Neural cell (in vitro differentiated cells): ENCODE results near the gene KCNA10. TPM values are rescaled to one million over a fixed set of nuclear protein-coding genes. Genes with fewer than 3 reads are reported as not detected.

Source experiments
- H2AFZ ChIP-seq: fragments of 200-600, 300-800 bp; sonication (generic), shearing (Covaris generic); 2 replicates; pipeline ENCODE4 v1.6.0; 2014; ENCODE audit warnings: low read depth, mild to moderate bottlenecking, antibody characterized with exemption, low read length, moderate library complexity
- H3F3A ChIP-seq: fragments of 200-600 bp; shearing (Covaris generic); 2 replicates; pipeline ENCODE4 v1.6.1; 2016; ENCODE audit warnings: mild to moderate bottlenecking, moderate library complexity, mixed read lengths, antibody characterized with exemption, low read length; ENCODE audit not compliant: insufficient read depth, poor library complexity, severe bottlenecking
- H3K27ac ChIP-seq: fragments of 200-600, 300-800 bp; sonication (generic), shearing (Covaris generic); 2 replicates; pipeline ENCODE4 v1.5.1; 2014; ENCODE audit warnings: mild to moderate bottlenecking, low read length, moderate library complexity
- H3K27me3 ChIP-seq: fragments of 300-800, 200-600 bp; sonication (generic), shearing (Covaris generic); 2 replicates; pipeline ENCODE4 v1.6.0; 2014; ENCODE audit warnings: mild to moderate bottlenecking, low read depth, low read length, moderate library complexity; ENCODE audit not compliant: insufficient read depth
- H3K36me3 ChIP-seq: fragments of 300-800, 200-600 bp; sonication (generic), shearing (Covaris generic); 2 replicates; pipeline ENCODE4 v1.5.1; 2014; ENCODE audit warnings: mild to moderate bottlenecking, antibody characterized with exemption, low read length, moderate library complexity; ENCODE audit not compliant: insufficient read depth
- H3K4me2 ChIP-seq: fragments of 300-800, 200-600 bp; sonication (generic), shearing (Covaris generic); 2 replicates; pipeline ENCODE4 v1.6.0; 2014; ENCODE audit warnings: mild to moderate bottlenecking, low read length
- H3K4me3 ChIP-seq: fragments of 300-800, 200-600 bp; sonication (generic), shearing (Covaris generic); 2 replicates; pipeline ENCODE4 v1.5.1; 2014; ENCODE audit warnings: mild to moderate bottlenecking, low read length, moderate library complexity
- H3K79me2 ChIP-seq: fragments of 200-600 bp; shearing (Covaris generic); replicated peaks from 2 replicates; pipeline ENCODE4 v1.6.0; 2014; ENCODE audit warnings: mild to moderate bottlenecking, low read length, moderate library complexity; ENCODE audit not compliant: insufficient read depth
- H3K9ac ChIP-seq: fragments of 300-800, 200-600 bp; sonication (generic), shearing (Covaris generic); 2 replicates; pipeline ENCODE4 v1.6.1; 2016; ENCODE audit warnings: mild to moderate bottlenecking, low read length, mixed read lengths
- H3K9me2 ChIP-seq: fragments of 200-600 bp; shearing (Covaris generic); 2 replicates; pipeline ENCODE4 v1.6.1; 2016; ENCODE audit warnings: mild to moderate bottlenecking, low read length, mixed read lengths; ENCODE audit not compliant: insufficient read depth
- H3K9me3 ChIP-seq: fragments of 200-600, 300-800 bp; sonication (generic), shearing (Covaris generic); 2 replicates; pipeline ENCODE4 v1.6.1; 2016; ENCODE audit warnings: mild to moderate bottlenecking, mixed run types, low read length, moderate library complexity, mixed read lengths
- H4K20me1 ChIP-seq: fragments of 200-600 bp; shearing (Covaris generic); 2 replicates; pipeline ENCODE4 v1.6.1; 2016; ENCODE audit warnings: mild to moderate bottlenecking, mixed run types; ENCODE audit not compliant: insufficient read depth
- EP300 ChIP-seq: fragments of 450-650 bp; conservative IDR thresholded peaks from 2 replicates; pipeline ENCODE4 v1.6.1; 2014; ENCODE audit warnings: antibody characterized with exemption, mild to moderate bottlenecking, moderate library complexity; ENCODE audit not compliant: poor library complexity, severe bottlenecking
- EZH2 ChIP-seq: fragments of 200-600, 300-800 bp; shearing (Covaris generic), sonication (generic); IDR thresholded peaks from 2 replicates; pipeline ENCODE4 v1.6.1; 2014; ENCODE audit warnings: antibody characterized with exemption, low read length, borderline replicate concordance, mild to moderate bottlenecking; ENCODE audit not compliant: insufficient read depth, poor library complexity, severe bottlenecking
- MXI1 ChIP-seq: fragments of 450-650 bp; conservative IDR thresholded peaks from 2 replicates; pipeline ENCODE4 v1.6.1; 2014; ENCODE audit warnings: antibody characterized with exemption, mild to moderate bottlenecking; ENCODE audit not compliant: poor library complexity, severe bottlenecking
- POLR2AphosphoS5 ChIP-seq: IDR thresholded peaks from 2 replicates; pipeline ENCODE4 v1.6.1; 2012
- RAD21 ChIP-seq: fragments of 450-650 bp; conservative IDR thresholded peaks from 2 replicates; pipeline ENCODE4 v1.6.1; 2014; ENCODE audit warnings: antibody characterized with exemption, mild to moderate bottlenecking, moderate library complexity
- REST ChIP-seq: IDR thresholded peaks from 2 replicates; pipeline ENCODE4 v1.6.1; 2012; ENCODE audit warnings: borderline replicate concordance
- SMC3 ChIP-seq: fragments of 450-650 bp; conservative IDR thresholded peaks from 2 replicates; pipeline ENCODE4 v1.6.1; 2014; ENCODE audit warnings: antibody characterized with exemption, mild to moderate bottlenecking, moderate library complexity; ENCODE audit not compliant: poor library complexity
- TAF1 ChIP-seq: IDR thresholded peaks from 2 replicates; pipeline ENCODE4 v1.6.1; 2012; ENCODE audit warnings: low read depth
- polyA plus RNA-seq: library from polyadenylated mRNA; depleted of rRNA; stranded (reverse); fragments of >200 nt; gene quantifications from 2 replicates; pipeline ENCODE4 v1.2.3, GENCODE V29; 2014
- TF ChIP-seq, protein P1 (sequence below): fragments of 450-650 bp; IDR thresholded peaks from 2 replicates; pipeline ENCODE4 v1.5.1; 2014; ENCODE audit warnings: antibody characterized with exemption, mild to moderate bottlenecking, moderate library complexity; ENCODE audit not compliant: poor library complexity, severe bottlenecking

Gene KCNA10
- polyA plus RNA-seq, 1 donor from 2014 or later: not detected

DNA sequence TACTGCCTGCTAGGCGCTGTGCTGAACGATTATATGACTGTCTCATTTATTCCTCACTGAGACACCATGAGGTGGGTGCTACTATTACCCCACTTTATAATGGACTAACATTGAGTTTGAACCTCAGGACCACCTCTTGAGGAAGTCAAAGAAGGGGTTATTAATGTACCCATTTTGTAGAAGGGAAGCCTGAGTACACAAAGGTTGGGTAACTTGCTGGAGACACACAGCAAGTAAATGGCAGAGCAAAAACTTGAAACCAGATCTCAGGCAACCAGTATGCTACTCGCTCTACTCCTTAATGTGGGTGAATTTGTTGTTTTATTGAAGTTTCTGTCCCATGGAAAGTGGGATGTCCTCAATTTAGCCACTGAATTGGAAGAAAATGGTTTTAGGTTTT lies 30.1 kb downstream of the KCNA10 start:
- no peaks in the 10 kb centered on the region for H3K9me3 ChIP-seq
- no peaks in the 10 kb centered on the region for H3K9me2 ChIP-seq
- no peak overlapping the region for H3K4me3 ChIP-seq
- TF ChIP-seq, protein P1, sequence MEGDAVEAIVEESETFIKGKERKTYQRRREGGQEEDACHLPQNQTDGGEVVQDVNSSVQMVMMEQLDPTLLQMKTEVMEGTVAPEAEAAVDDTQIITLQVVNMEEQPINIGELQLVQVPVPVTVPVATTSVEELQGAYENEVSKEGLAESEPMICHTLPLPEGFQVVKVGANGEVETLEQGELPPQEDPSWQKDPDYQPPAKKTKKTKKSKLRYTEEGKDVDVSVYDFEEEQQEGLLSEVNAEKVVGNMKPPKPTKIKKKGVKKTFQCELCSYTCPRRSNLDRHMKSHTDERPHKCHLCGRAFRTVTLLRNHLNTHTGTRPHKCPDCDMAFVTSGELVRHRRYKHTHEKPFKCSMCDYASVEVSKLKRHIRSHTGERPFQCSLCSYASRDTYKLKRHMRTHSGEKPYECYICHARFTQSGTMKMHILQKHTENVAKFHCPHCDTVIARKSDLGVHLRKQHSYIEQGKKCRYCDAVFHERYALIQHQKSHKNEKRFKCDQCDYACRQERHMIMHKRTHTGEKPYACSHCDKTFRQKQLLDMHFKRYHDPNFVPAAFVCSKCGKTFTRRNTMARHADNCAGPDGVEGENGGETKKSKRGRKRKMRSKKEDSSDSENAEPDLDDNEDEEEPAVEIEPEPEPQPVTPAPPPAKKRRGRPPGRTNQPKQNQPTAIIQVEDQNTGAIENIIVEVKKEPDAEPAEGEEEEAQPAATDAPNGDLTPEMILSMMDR: no peak
- no peak for TF ChIP-seq MXI1
- TF ChIP-seq RAD21: no peak
- TF ChIP-seq TAF1: no peak
- no peak for TF ChIP-seq REST
- no peak for TF ChIP-seq SMC3
- TF ChIP-seq POLR2AphosphoS5: no peak
- TF ChIP-seq EZH2: no peak
- no peak for TF ChIP-seq EP300
- no peak overlapping the region for H3K9ac ChIP-seq
- H3F3A ChIP-seq: no peaks in the 10 kb centered on the region
- no peaks in the 10 kb centered on the region for H3K79me2 ChIP-seq
- no peaks in the 10 kb centered on the region for H3K27me3 ChIP-seq
- no peak overlapping the region for H2AFZ ChIP-seq
- H3K4me2 ChIP-seq: no peak overlapping the region
- no peak overlapping the region for H3K27ac ChIP-seq
- no peaks in the 10 kb centered on the region for H3K36me3 ChIP-seq
- no peaks in the 10 kb centered on the region for H4K20me1 ChIP-seq

GRCh38 chr1:110488161-110488560 lies 30.8 kb downstream of the KCNA10 start:
- H3K9me2 ChIP-seq: no peaks in the 10 kb centered on the region
- H3K9me3 ChIP-seq: no peaks in the 10 kb centered on the region
- H4K20me1 ChIP-seq: no peaks in the 10 kb centered on the region
- H3K4me2 ChIP-seq: no peak overlapping the region
- no peak overlapping the region for H3K9ac ChIP-seq
- H2AFZ ChIP-seq: no peak overlapping the region
- no peaks in the 10 kb centered on the region for H3F3A ChIP-seq
- H3K36me3 ChIP-seq: no peaks in the 10 kb centered on the region
- TF ChIP-seq EP300: no peak
- no peak for TF ChIP-seq POLR2AphosphoS5
- no peak for TF ChIP-seq SMC3
- no peak for TF ChIP-seq MXI1
- no peak for TF ChIP-seq TAF1
- H3K79me2 ChIP-seq: no peaks in the 10 kb centered on the region
- no peaks in the 10 kb centered on the region for H3K27me3 ChIP-seq
- no peak overlapping the region for H3K4me3 ChIP-seq
- no peak overlapping the region for H3K27ac ChIP-seq

- Histone ChIP-seq H3K36me3 (no peaks in the 10 kb centered on the region), H3K9me3 (no peaks in the 10 kb centered on the region)
These were observed 31.2 kb downstream of the KCNA10 start for GRCh38 chr1:110487726-110488125.

More at GRCh38 chr1:110487726-110488125, 31.2 kb downstream of the KCNA10 start:
- Histone ChIP-seq H3K27me3 (no peaks in the 10 kb centered on the region), H2AFZ (no peak overlapping the region), H3K27ac (no peak overlapping the region), H3K4me2 (no peak overlapping the region), H3K79me2 (no peaks in the 10 kb centered on the region), H3K9ac (no peak overlapping the region), H3K9me2 (no peaks in the 10 kb centered on the region), H3F3A (no peaks in the 10 kb centered on the region), H4K20me1 (no peaks in the 10 kb centered on the region), H3K4me3 (no peak overlapping the region)
- TF ChIP-seq EP300 (no peak), POLR2AphosphoS5 (no peak), SMC3 (no peak), TAF1 (no peak), MXI1 (no peak), EZH2 (no peak), REST (no peak)
- TF ChIP-seq, protein P1: no peak
